Myocyte (in vitro differentiated cells): ENCODE measurements around the gene DYNLT4. TPM values are rescaled to one million over a fixed set of nuclear protein-coding genes. Genes with fewer than 3 reads are reported as not detected.
A peak's percentile ranks its signal among the peaks of the same experiment; 100 is the strongest.

Experiments used
- DNase-seq: peaks from one replicate; pipeline ENCODE4 v3.0.0-alpha.2; 2012; ENCODE audit warnings: low read depth
- total RNA-seq: library from RNA; depleted of rRNA; stranded (reverse); fragments of >200 nt; gene quantifications from 2 replicates; pipeline ENCODE4 v1.2.3, GENCODE V29; 2014

DYNLT4 gene
- total RNA-seq, 1 donor from 2014 or later = not detected

DNA sequence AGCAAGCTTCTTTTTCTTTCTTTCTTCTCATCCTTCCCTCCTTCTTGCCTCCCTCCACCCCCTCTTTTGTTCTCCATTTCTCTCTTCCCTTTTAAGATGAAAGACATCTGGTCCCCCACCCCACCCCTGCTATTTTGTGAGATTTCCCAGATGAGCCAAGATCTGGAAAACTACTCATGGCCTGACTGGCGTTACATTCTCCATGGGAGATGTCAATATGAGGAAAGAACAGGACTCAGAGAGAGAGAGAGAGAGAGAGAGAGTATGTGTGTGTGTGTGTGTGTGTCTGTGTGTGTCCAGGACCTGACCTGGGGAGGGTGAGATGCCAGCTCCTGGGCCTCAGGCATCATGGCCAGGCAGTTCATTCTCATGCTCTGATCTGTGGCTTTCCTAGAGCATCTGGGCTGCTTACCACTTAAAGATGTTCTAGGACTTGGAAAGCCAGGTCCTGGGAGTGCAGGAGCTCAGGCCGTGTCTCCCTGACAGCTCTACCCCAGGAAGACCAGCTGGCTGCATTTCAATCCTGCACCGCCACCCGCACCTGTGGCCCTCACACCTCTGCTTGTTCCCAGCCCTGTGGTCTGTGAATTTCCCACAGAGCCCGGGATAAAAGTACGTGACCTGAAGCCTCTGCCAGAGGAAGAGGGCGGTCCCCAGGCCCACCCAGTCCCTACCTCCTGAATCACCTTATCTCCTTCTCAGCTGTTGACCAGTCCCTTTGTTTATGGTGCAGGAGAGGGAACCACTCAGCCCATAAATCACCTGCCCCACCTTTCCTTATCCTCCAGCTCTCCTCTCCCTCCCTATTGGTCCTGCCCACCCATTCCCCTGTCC is 16.0 kb downstream of the DYNLT4 start:
- no peak for DNase-seq

- DNase-seq = no peak
Observed at GRCh38 chr1:44788120-44788860, 18.9 kb downstream of the DYNLT4 start, which contains the start of gene BEST4. Gene BEST4, minus strand, starts transcription at chr1:44788170. Its CDS starts 465 bp downstream, at chr1:44787705.

- no peak for DNase-seq
Observed at GRCh38 chr1:44787506-44787905, 19.6 kb downstream of the DYNLT4 start.

GRCh38 chr1:44786841-44787426 is 20.2 kb downstream of the DYNLT4 start:
- DNase-seq = no peak

DNA sequence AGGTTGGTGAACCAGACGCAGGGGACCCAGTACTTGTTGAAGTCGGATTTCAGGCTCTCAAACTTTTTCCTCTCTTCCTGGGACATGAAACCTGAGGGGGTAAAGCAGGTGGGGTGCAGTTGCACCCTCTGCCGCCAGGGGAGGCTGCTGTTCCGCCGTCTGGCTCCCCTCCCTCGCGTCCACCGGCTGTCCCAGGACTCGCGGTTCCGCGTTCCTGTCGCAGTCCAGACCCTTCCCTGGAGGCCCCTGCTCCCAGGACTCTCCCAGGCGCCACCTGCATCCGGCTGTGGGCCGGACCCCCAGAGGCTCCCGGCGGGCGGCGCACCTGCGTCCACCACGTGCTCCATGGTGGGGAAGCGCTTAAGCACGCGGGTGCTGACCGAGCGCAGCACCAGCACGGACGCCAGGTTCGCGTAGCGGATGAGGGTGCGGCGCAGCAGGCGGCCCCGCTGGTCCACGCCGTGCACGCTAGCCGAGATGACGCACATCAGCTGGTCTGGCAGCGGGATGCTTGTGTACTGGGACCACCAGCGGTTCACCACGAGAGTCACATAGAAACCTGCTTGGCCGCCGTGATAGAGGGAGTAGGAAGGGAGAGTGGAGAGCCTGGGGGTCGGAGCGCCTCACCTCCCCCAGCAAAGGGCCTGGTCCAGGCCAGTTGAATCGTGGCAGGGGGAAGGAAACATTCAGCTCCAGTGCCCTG is 20.9 kb downstream of the DYNLT4 start:
- DNase-seq = peak; percentile 41

GRCh38 chr1:44785501-44786137 is 21.5 kb downstream of the DYNLT4 start:
- DNase-seq = no peak

DNA sequence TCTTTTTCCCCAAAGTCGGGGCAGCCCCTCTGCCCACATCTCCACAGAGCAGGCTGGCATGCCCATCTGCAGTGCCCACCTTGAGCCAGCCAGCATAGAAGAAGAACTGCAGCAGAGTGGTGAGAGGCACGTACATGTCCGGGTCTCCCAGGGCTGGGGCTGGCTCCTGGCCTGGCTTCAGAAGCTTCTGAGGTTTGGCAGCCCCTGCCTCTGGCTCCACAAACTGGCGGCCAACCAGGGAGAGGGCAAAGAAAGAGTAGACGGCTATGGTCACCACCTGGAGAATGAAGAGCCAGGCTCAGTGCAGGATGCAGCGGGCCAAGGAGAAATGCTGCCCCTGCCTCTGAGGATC is 22.1 kb downstream of the DYNLT4 start:
- DNase-seq = no peak

- no peak for DNase-seq
Observed at GRCh38 chr1:44784094-44785028, 22.8 kb downstream of the DYNLT4 start.

- DNase-seq = no peak
Observed at GRCh38 chr1:44783697-44784093, 23.5 kb downstream of the DYNLT4 start.

- DNase-seq = no peak
Observed at GRCh38 chr1:44780583-44781121, 26.5 kb downstream of the DYNLT4 start.

GRCh38 chr1:44778705-44779576 is 28.2 kb downstream of the DYNLT4 start:
- no peak for DNase-seq

GRCh38 chr1:44777969-44778635 is 29.0 kb downstream of the DYNLT4 start:
- no peak for DNase-seq

DNA sequence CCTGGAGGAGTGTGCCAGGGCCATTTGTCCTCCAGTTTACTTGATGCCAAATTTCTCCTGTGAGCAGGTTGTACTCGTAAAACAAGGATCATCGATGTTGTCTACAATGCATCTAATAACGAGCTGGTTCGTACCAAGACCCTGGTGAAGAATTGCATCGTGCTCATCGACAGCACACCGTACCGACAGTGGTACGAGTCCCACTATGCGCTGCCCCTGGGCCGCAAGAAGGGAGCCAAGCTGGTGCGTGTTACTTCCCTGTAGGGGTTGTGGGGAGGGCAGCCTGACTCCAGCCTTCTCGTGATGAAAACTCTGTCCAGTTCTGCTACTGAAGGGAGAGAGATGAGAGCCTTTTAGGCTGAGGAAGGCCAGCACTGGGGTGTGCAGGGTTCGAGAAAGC is 29.6 kb downstream of the DYNLT4 start:
- DNase-seq = no peak

DNA sequence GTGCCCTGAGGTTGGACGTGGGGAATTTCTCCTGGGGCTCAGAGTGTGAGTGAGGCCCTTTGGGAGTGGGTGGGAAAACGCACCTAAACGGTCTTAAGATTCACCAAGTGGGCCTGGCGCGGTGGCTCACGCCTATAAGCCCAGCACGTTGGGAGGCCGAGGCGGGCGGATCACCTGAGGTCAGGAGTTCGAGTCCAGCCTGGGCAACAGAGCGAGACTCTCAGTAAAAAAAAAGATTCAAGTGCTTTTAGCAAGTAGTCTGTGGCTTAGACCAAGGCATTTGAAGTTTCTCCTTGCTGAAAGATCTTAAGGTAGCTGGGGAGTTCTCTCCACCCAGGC is 30.5 kb downstream of the DYNLT4 start:
- no peak for DNase-seq

- peak; percentile 26 for DNase-seq
Observed at GRCh38 chr1:44775930-44776729, 31.0 kb downstream of the DYNLT4 start.

DNA sequence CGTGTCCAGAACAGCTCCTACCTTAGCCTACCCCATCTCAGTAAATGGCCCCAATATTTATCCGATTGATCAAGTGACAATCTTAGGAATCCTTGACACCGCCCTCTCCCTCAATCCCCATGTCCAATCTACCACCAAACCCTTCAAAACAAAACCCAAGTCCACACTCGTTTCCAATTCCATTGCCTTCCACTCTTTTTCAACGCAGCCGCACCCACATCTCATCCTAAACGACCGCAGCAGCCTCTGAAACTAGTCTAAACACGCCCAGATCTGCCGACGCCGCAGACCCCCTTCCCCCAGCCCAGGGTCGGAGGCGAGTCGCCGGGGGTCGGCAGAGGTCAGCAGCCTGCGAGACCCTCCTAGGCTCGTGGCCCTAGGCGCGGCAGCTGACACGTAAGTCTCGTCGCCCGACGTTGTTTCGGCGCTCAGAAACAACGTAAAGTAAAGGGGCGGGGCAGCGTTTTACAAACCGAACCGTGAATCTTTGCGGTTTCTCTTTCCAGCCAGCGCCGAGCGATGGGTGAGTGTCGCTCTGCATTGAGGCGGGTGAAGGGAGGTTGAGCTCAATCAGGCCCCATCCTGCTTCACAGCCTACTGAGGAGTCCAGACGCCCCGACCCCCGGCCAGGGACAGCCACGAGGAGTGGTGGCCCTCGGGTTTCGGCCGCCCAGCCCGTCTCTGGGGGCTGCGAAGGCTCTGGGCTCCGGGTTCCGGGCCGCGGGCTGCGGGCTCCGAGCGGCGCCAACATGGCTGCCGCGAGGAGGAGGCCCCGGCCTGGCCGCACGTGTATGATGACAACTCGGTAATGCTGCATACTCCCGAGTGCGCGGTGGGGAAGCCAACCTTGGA is 31.8 kb downstream of the DYNLT4 start, which contains the start of gene RPS8:
RPS8 (plus strand) TSS at position 463 of the 852 bp plus-strand sequence; CDS start at position 520, 57 bp downstream.
- peak; percentile 97 for DNase-seq
